OCI-LY7 (cell line): ENCODE measurements around the gene NODAL. TPM values are rescaled to one million over a fixed set of nuclear protein-coding genes. Genes with fewer than 3 reads are reported as not detected.

Experiments used
- BruUV-seq: library from RNA; stranded (reverse); fragments of 400-500 nt; replicated peaks from 2 replicates; lab custom pipeline; 2021; lab: Mats Ljungman, UMichigan
- CTCF ChIA-PET: fragments of 300-600 bp; sonication (Branson Sonifier 250); formaldehyde crosslinking; loops from one replicate; lab custom pipeline; 2022; ENCODE audit warnings: antibody characterized with exemption; ENCODE audit not compliant: unreplicated experiment; lab: Charles Lee
- POLR2A ChIA-PET: fragments of 300-600 bp; sonication (Branson Sonifier 250); formaldehyde crosslinking; loops from one replicate; lab custom pipeline; 2022; ENCODE audit warnings: antibody characterized with exemption; lab: Charles Lee
- DNase-seq: peaks from one replicate; pipeline ENCODE4 v3.0.0-alpha.2; 2015; ENCODE audit warnings: low spot score
- H2AFZ ChIP-seq: fragments of 200-600 bp; sonication (generic), shearing (Covaris generic); 2 replicates; pipeline ENCODE4 v1.6.1; 2014; ENCODE audit warnings: mild to moderate bottlenecking, antibody characterized with exemption, low read length, moderate library complexity
- H3K27ac ChIP-seq: fragments of 200-600 bp; sonication (generic); 2 replicates; pipeline ENCODE4 v1.5.1; 2014; ENCODE audit warnings: mixed run types, low read depth, mild to moderate bottlenecking, moderate library complexity, low read length, inconsistent platforms; ENCODE audit not compliant: poor library complexity, severe bottlenecking
- H3K36me3 ChIP-seq: fragments of 200-600 bp; sonication (generic); 2 replicates; pipeline ENCODE4 v1.6.1; 2014; ENCODE audit warnings: mild to moderate bottlenecking, antibody characterized with exemption, low read length, moderate library complexity, mixed read lengths; ENCODE audit not compliant: insufficient read depth
- H3K4me1 ChIP-seq: fragments of 200-600 bp; sonication (generic); 2 replicates; pipeline ENCODE4 v1.5.1; 2014; ENCODE audit warnings: mild to moderate bottlenecking, low read length; ENCODE audit not compliant: insufficient read depth, poor library complexity, severe bottlenecking
- H3K4me2 ChIP-seq: fragments of 200-600 bp; sonication (generic); 2 replicates; pipeline ENCODE4 v1.6.1; 2014; ENCODE audit warnings: mild to moderate bottlenecking, low read length
- H3K4me3 ChIP-seq: fragments of 200-600 bp; sonication (generic); 2 replicates; pipeline ENCODE4 v1.5.1; 2014; ENCODE audit warnings: mild to moderate bottlenecking, low read depth, low read length; ENCODE audit not compliant: poor library complexity, severe bottlenecking
- H3K79me2 ChIP-seq: fragments of 200-600 bp; sonication (generic); 2 replicates; pipeline ENCODE4 v1.6.1; 2016; ENCODE audit warnings: low read depth, mild to moderate bottlenecking, low read length, moderate library complexity, mixed read lengths; ENCODE audit not compliant: insufficient read depth
- H3K9me2 ChIP-seq: fragments of 200-600 bp; sonication (generic); 2 replicates; pipeline ENCODE4 v1.6.1; 2016; ENCODE audit warnings: mild to moderate bottlenecking, low read length, mixed read lengths; ENCODE audit not compliant: insufficient read depth
- H3K9me3 ChIP-seq: fragments of 200-600 bp; sonication (generic); 2 replicates; pipeline ENCODE4 v1.6.1; 2014; ENCODE audit warnings: mild to moderate bottlenecking, mixed run types, low read length, mixed read lengths
- H4K20me1 ChIP-seq: fragments of 200-600 bp; sonication (generic); 2 replicates; pipeline ENCODE4 v1.6.1; 2014; ENCODE audit warnings: mild to moderate bottlenecking, antibody characterized with exemption, low read length, moderate library complexity, mixed read lengths; ENCODE audit not compliant: insufficient read depth
- CTCF ChIP-seq: fragments of 200-600 bp; sonication (generic); conservative IDR thresholded peaks from 2 replicates; pipeline ENCODE4 v1.5.1; 2014; ENCODE audit warnings: mild to moderate bottlenecking, antibody characterized with exemption, low read length, moderate library complexity, mixed read lengths
- EZH2phosphoT487 ChIP-seq: fragments of 200-600 bp; sonication (generic); IDR thresholded peaks from 2 replicates; pipeline ENCODE4 v1.6.1; 2018; ENCODE audit warnings: low read depth, borderline replicate concordance, mild to moderate bottlenecking, mixed run types, antibody characterized with exemption, low read length, moderate library complexity, mixed read lengths
- intact Hi-C: fragments of 100-400 bp; cut with micrococcal nuclease; formaldehyde crosslinking; loops from one replicate; pipeline ENCODE4 v1.10.0; 2022; ENCODE audit not compliant: unreplicated experiment
- total RNA-seq, 2 experiments: library from RNA; depleted of rRNA in 1 of 2; stranded (reverse); fragments of >200 nt in 1 of 2; shearing (Covaris generic) in 1 of 2; gene quantifications; 2 replicates each; pipeline ENCODE4 v1.2.3, GENCODE V29; 2014 to 2022

The NODAL gene
- total RNA-seq, 2 experiments from 2014 or later: not detected

GRCh38 chr10:70410608-70411007, 30.9 kb downstream of the NODAL start:
- peaks cover 23% of the 10 kb centered on the region for H3K4me1 ChIP-seq
- TF ChIP-seq CTCF (no peak), EZH2phosphoT487 (no peak)
- peaks cover 16% of the 10 kb centered on the region; the same call in 1 of the 2 replicates for H4K20me1 ChIP-seq
- intact Hi-C loops: no loop called here
- no peak overlapping the region for H3K4me2 ChIP-seq
- H3K79me2 ChIP-seq: peaks cover 71% of the 10 kb centered on the region
- H2AFZ ChIP-seq: no peak overlapping the region
- H3K9me2 ChIP-seq: no peaks in the 10 kb centered on the region
- no peaks in the 10 kb centered on the region for H3K9me3 ChIP-seq
- no TSS peak for BruUV-seq
- ChIA-PET POLR2A (interaction anchor here (1.2 kb wide), 1 partner anchor 13 kb away, joined by 3 read pairs; no protein-coding TSS in a partner anchor), CTCF (no interaction called here)
- no peak overlapping the region for H3K27ac ChIP-seq
- no peak overlapping the region for H3K4me3 ChIP-seq
- no peak for DNase-seq
- H3K36me3 ChIP-seq: peaks cover 68% of the 10 kb centered on the region

- H2AFZ ChIP-seq: no peak overlapping the region
- no peak overlapping the region for H3K4me2 ChIP-seq
- peaks cover 21% of the 10 kb centered on the region for H4K20me1 ChIP-seq
- no peak for DNase-seq
- no peak overlapping the region for H3K27ac ChIP-seq
- peaks cover 80% of the 10 kb centered on the region for H3K79me2 ChIP-seq
- ChIA-PET POLR2A (interaction anchor here (0.6 kb wide), 1 partner anchor 27 kb away, joined by 3 read pairs; no protein-coding TSS in a partner anchor), CTCF (no interaction called here)
- peaks cover 24% of the 10 kb centered on the region for H3K4me1 ChIP-seq
- peaks cover 63% of the 10 kb centered on the region for H3K36me3 ChIP-seq
- no peak overlapping the region for H3K4me3 ChIP-seq
- BruUV-seq: no TSS peak
- intact Hi-C loops: no loop called here
- no peaks in the 10 kb centered on the region for H3K9me2 ChIP-seq
- H3K9me3 ChIP-seq: no peaks in the 10 kb centered on the region
- TF ChIP-seq CTCF (no peak), EZH2phosphoT487 (no peak)
Measured at GRCh38 chr10:70409772-70410171, 31.7 kb downstream of the NODAL start.
